Stimulated activated CD8-positive, alpha-beta memory T cell treated with anti-CD3 and anti-CD28 coated beads, Interleukin-15, amount 100 ng/mL, for 4 hours (primary cell): ENCODE measurements around the gene CCDC92.

Experiments
- DNase-seq, 2 donors: peaks; one replicate each; pipeline ENCODE4 v3.0.0-alpha.2; 2020; ENCODE audit warnings: low read depth in 2 of 2

The CCDC92 gene, protein sequence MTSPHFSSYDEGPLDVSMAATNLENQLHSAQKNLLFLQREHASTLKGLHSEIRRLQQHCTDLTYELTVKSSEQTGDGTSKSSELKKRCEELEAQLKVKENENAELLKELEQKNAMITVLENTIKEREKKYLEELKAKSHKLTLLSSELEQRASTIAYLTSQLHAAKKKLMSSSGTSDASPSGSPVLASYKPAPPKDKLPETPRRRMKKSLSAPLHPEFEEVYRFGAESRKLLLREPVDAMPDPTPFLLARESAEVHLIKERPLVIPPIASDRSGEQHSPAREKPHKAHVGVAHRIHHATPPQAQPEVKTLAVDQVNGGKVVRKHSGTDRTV

DNA sequence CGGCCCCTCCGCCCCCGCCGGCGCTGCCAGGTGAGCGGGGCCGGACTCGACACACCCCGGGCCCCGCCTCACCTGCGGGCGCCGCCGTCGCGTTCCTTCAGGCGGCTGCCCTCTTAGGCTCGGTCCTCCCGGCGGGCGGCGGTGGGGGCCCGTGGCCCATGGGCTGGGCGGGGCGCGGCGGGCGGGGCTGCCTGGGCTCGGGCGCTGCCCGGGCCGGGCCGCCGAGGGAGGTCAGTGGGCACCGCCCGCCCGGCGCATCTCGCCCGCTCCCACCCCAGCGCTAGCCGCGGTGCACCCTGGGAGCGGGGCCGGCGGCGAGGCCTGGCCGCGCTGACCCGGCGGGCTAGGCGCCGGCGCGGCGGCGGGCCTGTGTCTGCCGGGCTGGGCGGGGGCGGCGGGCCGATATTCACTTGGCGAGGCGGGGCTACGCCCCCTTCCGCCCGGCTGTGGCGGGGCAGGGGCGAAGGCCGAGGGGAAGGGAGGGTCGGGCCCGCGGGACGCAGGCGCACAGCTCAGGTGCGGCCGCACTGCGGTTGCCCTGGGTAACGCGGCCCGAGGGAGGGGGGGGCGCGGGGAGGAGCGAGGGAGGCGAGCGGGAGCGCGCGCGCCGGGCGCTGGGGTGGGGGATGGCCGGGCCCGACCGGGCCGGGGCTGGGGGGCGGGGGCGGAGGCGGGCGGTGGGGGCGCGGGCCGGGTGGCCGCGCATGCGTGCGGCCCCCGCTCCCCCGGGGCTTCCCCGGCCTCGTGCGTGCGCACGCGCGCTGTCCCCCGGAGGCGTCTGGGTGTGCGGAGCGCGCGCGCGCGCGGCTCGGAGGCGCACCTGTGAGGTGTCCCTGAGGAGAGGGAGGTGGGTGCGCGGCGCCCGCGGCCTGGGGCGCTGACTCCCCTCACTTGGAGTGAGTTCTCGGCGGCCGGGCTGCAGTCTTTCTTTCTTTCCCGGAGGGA lies at the start of gene CCDC92, which contains the start of gene ZNF664:
Gene CCDC92, minus strand, starts transcription at position 375 of the 945 bp plus-strand sequence. CDS start 28,526 bp downstream, outside the sequence.
Gene ZNF664, plus strand, starts transcription at position 759 of the 945 bp plus-strand sequence. CDS start 38,930 bp downstream, outside the sequence.
- DNase-seq = peak; percentile 85 to 93

DNA sequence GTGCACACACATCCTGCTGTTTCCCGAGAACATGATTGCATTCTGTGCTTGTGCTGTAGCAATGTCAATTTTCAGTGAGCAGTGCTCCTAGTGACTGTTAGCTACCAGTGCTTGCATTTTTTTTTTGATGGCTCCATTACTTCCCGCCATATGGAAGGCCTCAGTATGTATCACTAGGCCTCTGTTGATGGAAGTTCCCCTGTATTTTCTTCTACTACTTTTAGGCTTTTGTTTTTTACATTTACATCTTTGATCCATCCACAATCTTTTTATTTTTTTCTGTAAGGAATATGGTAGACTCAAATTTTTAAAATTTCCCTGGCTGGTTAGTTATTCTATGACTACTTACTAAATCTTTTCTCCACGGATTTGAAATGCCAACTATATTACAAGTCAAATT lies 49.5 kb upstream of the CCDC92 start:
- DNase-seq = no peak

DNA sequence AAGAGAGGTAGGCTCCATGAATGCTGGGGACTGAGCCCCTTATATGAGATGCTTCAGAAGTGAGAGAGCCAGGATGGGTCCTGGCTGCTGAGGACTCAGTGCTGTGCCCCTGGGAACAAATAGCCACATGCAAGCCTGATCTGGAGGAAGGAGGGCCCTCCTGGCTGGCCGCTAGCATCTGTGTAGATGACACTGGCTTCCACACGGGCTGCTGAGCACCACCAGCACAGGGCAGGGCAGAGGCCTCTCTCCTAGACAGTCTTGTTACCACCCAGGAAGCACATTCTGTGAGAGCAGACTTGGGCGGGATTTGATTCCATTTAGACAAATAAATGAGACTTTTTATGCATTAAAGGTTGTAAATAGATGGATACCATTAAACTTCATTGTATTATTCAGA lies 48.4 kb upstream of the CCDC92 start:
- DNase-seq = no peak

DNA sequence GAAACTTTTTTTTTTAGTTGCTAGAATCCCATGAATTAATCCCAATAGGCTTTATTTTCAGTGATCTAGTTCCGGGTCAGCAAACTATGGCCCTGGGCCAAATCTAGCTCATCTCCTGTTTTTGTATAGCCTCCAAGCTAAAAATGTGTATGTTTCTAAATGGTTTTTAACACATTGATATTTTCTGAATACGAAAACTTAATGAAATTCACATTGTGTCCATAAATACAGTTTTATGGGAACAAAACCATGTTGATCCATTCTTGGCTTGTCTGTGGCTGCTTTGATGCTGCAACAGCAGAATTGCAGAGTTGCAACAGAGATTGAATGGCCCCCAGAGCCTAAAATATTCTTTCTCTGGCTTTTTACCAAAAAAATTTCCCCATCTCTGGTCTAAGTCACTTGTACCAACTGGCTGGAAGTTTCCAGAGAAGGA lies 47.9 kb upstream of the CCDC92 start:
- no peak for DNase-seq

DNA sequence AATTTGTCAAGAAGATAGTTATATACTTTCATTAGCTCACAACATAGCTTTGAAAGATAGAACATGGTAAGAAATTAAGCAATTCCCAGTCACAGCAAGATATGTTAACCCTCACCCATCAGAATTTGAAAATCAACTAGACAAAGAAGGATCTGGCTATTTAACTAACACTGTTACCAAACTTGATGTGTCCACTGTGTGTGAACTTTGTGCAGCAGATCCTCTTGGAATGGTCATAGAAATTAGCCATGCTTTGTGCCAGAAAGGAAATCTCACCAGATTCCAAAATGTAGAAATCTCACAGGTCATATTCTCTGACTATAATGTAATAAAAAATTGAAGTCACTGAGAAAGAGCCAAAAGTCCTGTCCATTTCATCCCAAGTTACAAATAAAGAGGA lies 46.5 kb upstream of the CCDC92 start:
- DNase-seq = no peak

DNA sequence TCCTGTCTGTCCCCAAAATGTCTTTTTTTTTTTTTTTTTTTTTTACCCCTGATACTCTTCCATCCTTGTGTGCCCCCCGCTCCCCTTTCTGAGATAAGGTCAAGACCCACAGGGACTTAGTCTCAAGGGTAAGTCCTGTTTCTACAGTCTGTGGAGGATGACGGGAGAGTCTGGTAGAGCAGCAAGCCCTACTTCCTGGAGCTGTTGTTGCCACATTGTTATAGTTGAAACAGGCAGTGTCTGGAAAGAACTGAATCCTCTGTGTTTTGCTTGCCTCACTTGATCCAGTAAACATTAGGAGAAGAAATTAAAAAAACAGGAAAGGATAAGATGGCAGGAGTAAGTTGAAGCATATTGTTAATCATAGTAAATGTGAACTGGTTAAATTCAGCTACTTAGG lies 45.9 kb upstream of the CCDC92 start:
- no peak for DNase-seq

DNA sequence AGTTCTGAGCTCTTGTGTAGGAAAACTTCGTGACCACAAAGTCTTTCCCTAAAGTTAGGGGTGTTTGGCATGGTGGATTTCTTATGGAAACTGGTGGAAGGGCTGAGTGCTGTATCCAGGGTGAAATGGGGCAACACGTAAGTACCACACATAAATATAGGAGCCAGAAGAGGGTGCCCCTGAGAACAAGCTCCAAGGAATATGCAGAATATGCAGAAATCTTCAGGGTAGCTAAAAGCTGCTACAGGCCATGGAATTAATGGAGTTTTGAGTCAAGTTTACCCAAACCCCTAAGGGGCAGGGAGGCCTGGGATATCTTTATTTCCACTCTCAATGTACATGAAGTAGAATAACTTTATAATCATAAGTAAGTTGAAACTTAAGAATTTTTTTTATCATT lies 44.4 kb upstream of the CCDC92 start:
- no peak for DNase-seq

DNA sequence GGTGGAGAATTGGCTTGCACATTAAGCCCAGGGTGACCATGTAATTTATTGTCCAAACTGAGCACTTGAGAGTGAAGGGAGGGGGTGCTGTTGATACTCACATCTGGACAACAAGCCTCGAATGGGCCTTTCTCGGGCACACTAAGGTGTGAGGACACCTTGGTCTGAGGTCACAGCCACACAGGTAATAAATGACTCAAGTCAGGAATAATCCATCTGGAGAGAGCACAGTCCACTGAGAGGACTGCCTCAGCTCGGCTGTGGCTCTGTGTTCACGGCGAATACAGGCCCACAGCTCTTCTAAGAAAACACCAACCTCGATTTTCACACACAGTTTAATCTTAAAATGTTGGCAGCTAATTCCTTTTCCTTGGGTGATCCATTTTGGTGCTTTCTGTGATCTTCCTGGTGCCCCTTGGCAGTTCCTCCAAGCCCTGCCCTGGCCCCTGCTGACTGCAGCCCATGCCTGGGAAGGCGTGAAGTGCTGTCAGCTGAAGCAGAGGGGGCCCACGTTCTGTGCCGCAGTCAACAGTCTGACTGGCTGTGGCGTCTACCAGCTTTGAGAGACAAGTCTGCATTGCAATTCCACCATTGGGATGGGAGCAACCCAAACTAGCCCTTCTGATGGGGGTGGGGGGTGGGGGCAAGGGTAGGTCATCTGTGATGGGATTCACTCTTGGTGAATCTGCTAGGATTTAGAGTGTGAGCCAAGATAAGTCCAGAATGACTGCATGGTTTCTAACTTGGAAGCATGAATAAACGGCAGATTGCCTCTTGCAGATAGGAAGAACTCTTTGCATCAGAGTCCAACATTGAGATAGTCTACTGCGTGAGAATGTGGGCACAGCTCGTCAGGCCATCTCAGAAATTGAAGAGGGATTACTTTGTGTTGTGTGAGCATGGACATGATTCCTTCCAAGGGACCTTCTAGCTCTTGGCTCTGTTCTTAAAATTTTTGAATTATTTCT lies 43.1 kb upstream of the CCDC92 start:
- no peak for DNase-seq

DNA sequence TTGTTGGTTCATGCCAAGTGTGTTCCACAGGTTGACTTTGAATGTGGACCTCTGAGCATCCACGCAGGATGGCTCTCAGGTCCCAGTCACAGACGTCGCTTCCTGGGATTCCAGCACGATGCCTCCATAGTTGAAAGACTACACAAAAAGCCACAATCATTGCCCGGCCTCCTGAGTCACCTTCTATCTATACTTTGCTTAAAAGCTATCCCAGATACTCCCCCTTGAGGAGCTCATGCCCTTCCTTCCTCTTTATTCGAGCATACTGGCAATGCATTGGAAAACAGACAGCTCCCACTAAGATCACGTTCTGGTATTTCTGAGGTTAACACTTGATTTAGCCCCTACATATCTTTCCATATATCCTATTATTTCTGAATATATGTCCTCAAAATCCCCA lies 40.4 kb upstream of the CCDC92 start:
- DNase-seq = no peak

DNA sequence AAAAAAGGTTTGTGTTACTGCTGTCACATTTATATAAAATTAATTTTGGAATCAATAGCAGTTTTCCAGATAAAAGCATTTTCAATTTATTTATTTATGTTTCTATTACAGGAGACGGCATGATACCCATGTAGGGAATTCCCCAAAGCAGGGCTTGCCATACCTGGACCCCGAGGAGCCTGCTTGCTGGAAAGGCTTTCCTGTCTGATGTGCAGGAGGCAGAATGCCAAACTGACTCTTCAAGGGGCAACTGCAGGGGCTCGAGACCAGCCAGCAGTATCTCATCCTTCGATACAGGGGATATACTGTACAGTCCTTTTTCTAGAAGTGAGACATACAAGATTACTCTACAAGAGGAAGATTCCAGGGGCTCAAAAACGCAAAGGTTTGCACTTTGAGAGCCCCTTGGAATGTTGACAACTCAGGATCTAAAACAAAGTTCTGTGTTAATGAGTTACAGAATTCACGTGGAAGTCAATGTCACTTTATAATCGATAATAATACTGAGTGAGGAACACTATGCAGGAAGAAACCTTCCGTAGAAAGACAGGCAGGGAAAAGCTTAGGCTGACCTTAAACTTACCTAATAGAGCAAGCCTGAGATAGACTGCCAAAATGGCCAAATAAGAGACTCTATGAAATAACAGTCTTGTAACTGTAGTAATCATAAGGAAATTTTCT lies 38.9 kb upstream of the CCDC92 start:
- no peak for DNase-seq

DNA sequence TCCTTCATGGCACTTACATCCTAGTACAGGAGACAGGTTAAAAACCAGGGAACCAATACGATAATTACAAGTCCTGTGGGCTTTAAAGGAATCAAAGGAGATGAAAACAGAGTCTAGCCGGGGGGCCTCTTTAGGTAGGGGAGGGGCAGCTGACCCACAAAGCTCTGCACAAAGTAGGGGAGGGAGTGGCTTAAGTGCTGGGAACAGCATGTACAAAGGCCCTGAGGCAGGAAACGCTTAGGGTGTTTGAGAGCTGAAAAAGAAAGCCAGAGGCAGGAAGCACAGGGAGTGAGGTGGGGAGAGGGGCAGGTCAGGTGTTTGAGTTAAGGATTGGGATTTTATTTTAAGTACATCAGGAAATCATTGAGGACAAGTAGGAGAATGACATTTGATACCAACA lies 38.1 kb upstream of the CCDC92 start:
- DNase-seq = no peak

DNA sequence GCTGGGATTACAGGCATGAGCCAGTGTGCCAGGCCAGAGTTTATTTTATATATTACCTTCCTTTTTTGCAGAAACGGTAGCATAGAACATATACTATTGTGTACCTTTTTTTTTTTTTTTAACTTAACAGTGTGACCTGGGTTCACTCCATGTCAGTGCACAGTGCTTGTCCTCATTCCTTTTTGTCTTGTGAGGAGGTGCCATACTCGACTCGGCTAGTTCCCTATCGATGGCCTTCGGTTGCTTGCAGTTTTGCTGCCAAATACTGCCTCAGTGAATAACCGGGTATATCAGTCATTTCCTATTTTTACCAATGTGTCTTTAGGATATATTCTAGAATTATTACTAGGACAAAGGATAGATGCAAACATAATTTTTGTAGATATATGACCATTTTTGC lies 37.1 kb upstream of the CCDC92 start:
- DNase-seq = no peak

DNA sequence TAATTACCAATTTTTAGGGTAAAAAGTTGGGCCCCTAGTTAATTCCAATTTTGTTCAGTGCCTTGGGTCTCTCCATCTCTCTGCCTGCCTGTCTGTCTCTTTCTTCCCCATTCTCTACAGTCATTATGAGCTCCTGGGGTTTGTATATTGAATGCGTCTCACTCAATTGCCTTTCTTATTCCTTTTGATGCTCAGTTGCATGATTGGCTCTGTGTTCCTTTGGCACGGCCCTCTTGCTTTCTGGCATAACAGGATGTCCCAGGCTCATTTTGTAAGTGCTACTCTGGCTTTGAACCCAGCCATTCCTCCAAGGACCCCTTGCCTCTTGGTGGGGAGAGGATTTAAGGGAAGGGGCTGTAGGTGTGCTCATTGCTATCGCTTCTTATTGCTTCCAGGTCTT lies 36.0 kb upstream of the CCDC92 start:
- no peak for DNase-seq

DNA sequence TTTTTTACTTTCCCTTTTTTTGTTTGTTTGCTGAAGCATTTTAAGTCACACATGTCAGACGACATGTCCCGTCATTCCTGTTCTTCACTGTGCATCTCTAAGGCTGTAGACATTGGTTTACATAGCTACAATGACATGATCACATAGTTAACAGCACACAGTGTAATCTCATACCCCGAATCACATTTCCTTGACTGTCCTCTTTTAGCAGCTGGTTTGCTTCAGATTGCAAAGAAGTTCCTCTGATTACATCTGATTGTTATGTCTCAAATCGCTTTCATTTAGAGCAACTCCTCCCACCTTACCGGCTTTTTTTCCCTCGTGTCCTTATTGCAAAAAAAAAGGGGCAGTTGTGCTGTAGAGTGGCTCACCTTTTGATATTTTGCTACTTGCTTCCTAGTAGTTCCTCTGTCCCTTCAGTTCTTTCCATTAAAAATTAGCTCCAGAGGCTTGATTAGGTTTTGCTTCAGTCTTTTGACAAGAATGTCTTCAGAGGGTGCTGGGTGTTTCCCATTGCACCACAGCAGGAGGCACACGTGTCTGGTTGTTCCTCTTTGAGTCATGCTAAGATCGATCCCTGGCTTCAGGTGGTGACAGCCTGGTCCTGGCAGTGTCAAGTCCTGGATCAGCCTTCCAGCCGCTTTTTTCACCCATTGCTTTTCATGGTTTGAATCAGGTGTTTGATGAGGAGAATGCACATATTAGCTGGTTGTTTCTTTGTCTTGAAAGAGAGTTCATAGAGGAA lies 35.4 kb upstream of the CCDC92 start:
- DNase-seq = no peak

DNA sequence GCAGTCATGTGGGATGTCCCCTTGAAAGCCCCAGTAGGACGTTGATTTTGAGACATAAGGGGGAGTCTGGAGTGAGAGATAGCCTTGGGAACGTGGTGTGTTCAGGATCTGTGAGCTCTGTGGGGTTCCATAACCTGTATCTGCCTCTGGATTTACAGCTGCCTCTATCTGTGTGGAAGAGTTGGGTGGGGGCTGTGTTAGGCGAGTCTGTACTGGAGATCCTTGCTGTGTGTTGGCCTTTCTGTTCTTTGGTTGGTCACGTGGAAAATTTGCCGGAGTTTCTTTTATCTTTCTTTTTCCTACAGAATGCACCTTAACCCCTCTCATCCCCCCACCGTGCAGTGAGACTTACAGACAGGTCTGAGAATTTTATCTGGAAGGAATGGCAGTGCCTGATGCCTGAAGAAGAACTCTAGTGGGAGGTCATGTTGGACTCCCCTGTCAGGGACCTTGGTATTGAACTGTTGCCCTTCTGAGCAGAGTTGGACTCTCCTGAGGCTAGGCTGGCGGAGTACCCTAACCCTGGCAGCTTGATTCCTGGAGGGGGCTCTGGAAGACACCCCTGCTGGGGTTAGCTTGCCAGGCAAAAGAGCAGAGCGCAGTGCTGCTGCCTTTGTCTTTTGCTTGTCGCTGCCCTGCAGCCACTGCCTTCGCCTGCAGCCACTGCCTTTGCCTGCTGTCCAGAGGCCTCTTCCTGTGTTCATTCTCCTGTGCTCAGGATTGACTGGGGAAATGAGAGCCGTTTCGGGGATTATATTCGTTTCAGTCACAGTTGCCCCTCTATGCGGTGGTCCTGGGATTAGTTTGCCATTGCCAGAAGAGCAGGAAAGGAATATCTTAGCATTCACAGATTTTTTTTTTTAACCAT lies 34.4 kb upstream of the CCDC92 start:
- no peak for DNase-seq

DNA sequence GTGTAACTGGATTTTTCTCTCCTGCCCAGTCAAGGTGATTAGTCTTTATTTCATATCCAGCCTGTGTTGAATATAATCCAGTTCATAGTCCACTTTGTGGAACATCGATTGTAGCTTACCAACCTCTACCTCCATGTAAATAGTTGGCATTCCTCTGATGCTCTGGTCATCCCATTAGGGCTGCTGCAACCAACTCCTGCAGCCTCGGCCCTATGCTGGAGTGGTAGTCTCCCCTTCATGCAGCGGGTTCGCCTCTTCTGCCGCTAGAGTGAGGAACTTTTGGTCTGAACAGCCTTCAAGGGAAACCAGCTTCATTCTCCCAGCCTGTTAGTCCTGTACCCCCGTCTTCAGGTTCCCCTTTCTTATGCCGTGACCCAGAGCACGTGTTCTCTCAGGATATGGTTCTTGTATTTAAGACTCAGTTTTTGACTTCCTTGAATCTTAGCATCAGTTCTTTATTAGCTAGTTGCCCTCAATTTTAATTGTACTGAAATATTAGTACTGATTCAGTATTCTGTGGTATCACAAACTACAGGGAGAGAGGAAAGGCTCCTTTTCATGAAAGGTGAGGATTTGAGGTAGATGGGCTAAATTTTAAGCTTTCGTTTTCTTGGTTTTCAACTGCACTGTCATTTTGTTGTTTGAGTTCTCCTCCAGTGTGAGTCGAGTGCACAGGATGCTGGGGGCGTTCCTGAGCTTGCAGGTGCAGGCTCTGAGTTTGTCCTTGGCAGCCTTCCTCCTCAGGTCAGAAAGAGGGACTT lies 33.6 kb upstream of the CCDC92 start:
- DNase-seq = no peak

DNA sequence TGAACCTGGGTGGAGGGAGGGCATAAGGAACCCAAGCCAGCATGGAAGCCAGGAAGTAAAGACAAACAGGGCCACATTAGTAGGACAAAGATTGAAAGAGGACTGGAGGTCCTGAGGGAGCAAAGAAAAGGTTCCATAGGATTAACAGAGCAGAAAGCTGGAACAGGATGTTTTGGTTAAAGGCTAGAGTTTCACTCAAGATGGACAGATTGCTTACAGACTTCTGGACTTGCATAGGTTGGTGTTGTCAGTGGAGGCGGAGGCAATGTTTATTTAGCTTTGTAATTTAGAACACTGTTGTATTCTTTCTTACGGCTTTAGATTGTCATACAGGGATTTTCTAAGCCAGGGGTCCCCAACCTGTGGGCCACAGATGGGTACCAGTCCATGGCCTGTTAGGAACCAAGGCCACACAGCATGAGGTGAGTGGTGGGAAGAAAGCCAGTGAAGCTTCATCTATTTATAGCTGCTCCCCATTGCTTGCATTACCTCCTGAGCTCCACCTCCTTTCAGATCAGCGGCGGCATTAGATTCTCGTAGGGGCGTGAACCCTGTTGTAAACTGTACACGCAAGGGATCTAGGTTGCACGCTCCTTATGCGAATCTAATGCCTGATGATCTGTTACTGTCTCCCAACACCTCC lies 31.7 kb upstream of the CCDC92 start:
- DNase-seq = no peak

DNA sequence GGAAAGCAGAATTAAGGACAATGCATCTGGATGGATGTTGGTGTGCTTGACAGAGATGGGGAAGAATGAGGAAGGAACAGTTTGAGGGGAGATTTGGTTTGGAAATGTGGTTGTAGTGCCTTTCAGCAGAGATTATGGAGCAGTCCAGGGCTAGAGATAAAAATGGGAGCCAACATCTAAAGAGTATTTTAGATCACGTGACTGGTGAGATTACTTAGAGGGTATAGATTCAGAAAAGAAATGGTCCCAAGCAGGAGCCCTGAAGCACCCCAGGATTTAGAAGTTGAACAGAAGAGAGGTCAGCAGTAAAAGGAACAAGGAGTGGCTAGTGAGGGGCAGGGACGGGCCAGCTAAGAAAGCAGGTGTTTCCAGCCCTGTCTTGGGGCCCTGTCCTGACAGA lies 30.0 kb upstream of the CCDC92 start:
- DNase-seq = no peak
